ENCODE measurements around the gene SEL1L3.

The SEL1L3 gene

DNA sequence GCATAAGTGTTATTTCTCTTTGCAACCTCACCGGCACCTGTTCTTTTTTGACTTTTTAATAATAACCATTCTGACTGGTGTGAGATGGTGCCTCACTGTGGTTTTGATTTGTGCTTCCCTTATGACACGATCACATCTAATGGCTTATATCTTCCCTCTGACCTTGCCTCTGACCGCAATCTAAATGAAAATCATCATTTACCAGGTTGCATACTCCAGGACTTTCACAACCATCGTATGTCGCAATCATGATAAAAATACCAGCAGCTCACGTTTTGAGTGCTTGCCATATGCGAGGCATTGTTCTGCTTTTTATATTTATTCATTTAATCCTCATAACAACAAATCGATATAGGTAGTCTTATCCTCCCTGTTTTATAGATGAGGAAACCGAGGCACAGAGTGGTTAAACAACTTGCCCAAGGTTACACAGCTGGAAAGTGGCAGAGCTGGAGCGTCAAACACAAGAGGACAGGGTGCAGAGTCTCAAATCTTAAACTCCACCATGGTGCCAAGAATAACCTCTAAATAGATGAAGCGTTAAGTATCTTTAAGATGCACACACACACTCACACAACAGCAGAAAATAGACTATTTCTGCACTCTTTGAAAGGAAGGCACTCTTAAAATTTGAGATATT, 102.2 kb downstream of the SEL1L3 start:
- no peaks in the 10 kb centered on the region for H3K4me1 ChIP-seq
- H3K79me2 ChIP-seq: no peaks in the 10 kb centered on the region
- no peak overlapping the region for H2AFZ ChIP-seq
- no peak overlapping the region for H3K27ac ChIP-seq
- TF ChIP-seq CTCF (IDR thresholded peaks at IDR 0.05): no peak
- no peak overlapping the region for H3K9ac ChIP-seq
- no peaks in the 10 kb centered on the region for H3K27me3 ChIP-seq (ENCODE audit: control insufficient read depth, insufficient read depth, low read length)
- no peaks in the 10 kb centered on the region for H3K9me3 ChIP-seq (ENCODE audit: control insufficient read depth, low read length)
- no peak overlapping the region for H3K4me2 ChIP-seq (ENCODE audit: low read length)
- no peak overlapping the region for H3K4me3 ChIP-seq (ENCODE audit: low read depth, low read length)
- no peaks in the 10 kb centered on the region for H3K36me3 ChIP-seq (ENCODE audit: control insufficient read depth, insufficient read depth, low read length)

- H3K27ac ChIP-seq: no peak overlapping the region
- H3K9ac ChIP-seq: no peak overlapping the region
- H3K9me3 ChIP-seq (ENCODE audit: control insufficient read depth, low read length): no peaks in the 10 kb centered on the region
- TF ChIP-seq CTCF (IDR thresholded peaks at IDR 0.05): no peak
- H2AFZ ChIP-seq: no peak overlapping the region
- H3K4me3 ChIP-seq (ENCODE audit: low read depth, low read length): no peak overlapping the region
- H3K4me1 ChIP-seq: no peaks in the 10 kb centered on the region
- no peak overlapping the region for H3K4me2 ChIP-seq (ENCODE audit: low read length)
- no peaks in the 10 kb centered on the region for H3K36me3 ChIP-seq (ENCODE audit: control insufficient read depth, insufficient read depth, low read length)
- H3K27me3 ChIP-seq (ENCODE audit: control insufficient read depth, insufficient read depth, low read length): no peaks in the 10 kb centered on the region
- no peaks in the 10 kb centered on the region for H3K79me2 ChIP-seq
These were observed 102.7 kb downstream of the SEL1L3 start for GRCh38 chr4:25760048-25760447.

GRCh38 chr4:25759101-25759500, 103.7 kb downstream of the SEL1L3 start:
- Histone ChIP-seq H2AFZ (no peak overlapping the region), H3K27me3 (ENCODE audit: control insufficient read depth, insufficient read depth, low read length) (no peaks in the 10 kb centered on the region), H3K27ac (no peak overlapping the region), H3K36me3 (ENCODE audit: control insufficient read depth, insufficient read depth, low read length) (no peaks in the 10 kb centered on the region), H3K79me2 (no peaks in the 10 kb centered on the region), H3K4me1 (no peaks in the 10 kb centered on the region), H3K4me3 (ENCODE audit: low read depth, low read length) (no peak overlapping the region), H3K4me2 (ENCODE audit: low read length) (no peak overlapping the region), H3K9me3 (ENCODE audit: control insufficient read depth, low read length) (no peaks in the 10 kb centered on the region), H3K9ac (no peak overlapping the region)
- no peak for TF ChIP-seq CTCF (IDR thresholded peaks at IDR 0.05)

DNA sequence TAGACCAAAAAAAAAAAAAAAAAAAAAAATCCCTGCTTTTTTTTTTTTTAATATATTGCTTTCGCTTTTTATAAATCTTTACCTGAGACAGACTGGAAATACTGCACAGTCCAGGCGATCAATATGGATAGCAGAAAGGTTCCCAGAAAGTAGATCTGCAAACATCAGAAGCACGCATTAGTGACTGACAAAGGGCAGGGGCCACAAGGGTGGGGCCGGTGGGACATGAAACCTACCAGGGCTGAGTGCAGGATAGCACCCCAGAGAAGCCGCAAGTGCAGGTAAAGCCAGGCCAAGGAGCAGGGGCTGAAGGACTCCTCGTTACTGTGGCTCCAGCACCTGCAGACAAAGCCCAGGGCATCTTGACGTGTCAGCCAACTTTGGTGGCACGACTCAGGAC, 105.3 kb downstream of the SEL1L3 start:
- no peak overlapping the region for H3K9ac ChIP-seq
- TF ChIP-seq CTCF (IDR thresholded peaks at IDR 0.05): no peak
- no peak overlapping the region for H2AFZ ChIP-seq
- H3K36me3 ChIP-seq (ENCODE audit: control insufficient read depth, insufficient read depth, low read length): no peaks in the 10 kb centered on the region
- no peaks in the 10 kb centered on the region for H3K9me3 ChIP-seq (ENCODE audit: control insufficient read depth, low read length)
- H3K4me3 ChIP-seq (ENCODE audit: low read depth, low read length): no peak overlapping the region
- no peak overlapping the region for H3K27ac ChIP-seq
- H3K79me2 ChIP-seq: no peaks in the 10 kb centered on the region
- no peak overlapping the region for H3K4me2 ChIP-seq (ENCODE audit: low read length)
- H3K4me1 ChIP-seq: no peaks in the 10 kb centered on the region
- no peaks in the 10 kb centered on the region for H3K27me3 ChIP-seq (ENCODE audit: control insufficient read depth, insufficient read depth, low read length)

DNA sequence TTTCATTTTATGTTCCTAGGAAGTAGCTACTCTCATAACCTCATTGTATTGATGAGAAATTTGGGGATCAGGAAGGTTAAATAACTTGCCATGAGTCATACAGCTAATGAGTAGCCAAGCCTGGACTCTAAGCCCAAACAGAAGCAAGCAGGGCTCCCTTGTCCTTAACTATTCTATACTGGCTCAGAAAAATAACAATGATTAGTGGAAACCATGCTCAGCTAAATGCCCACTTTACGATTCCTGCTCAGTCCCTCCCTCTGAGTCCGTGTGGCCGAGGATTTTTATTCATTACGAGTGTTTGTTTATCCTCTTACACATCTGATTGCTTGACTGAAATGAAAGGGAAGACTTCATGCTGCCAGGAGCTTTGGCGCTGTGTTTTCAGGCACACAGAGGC, 106.3 kb downstream of the SEL1L3 start:
- Histone ChIP-seq H3K9me3 (ENCODE audit: control insufficient read depth, low read length) (no peaks in the 10 kb centered on the region), H3K9ac (no peak overlapping the region), H3K27me3 (ENCODE audit: control insufficient read depth, insufficient read depth, low read length) (no peaks in the 10 kb centered on the region), H3K4me3 (ENCODE audit: low read depth, low read length) (no peak overlapping the region), H3K27ac (no peak overlapping the region), H3K4me2 (ENCODE audit: low read length) (no peak overlapping the region), H2AFZ (no peak overlapping the region), H3K4me1 (no peaks in the 10 kb centered on the region), H3K79me2 (no peaks in the 10 kb centered on the region), H3K36me3 (ENCODE audit: control insufficient read depth, insufficient read depth, low read length) (no peaks in the 10 kb centered on the region)
- no peak for TF ChIP-seq CTCF (IDR thresholded peaks at IDR 0.05)
